PC-3 (cell line): ENCODE results near the gene DICER1. TPM values are rescaled to one million over a fixed set of nuclear protein-coding genes. Genes with fewer than 3 reads are reported as not detected.

ENCODE experiments used
- ATAC-seq: fragments of 200-7000 bp; cut with Tn5 transposase; 2 replicates; pipeline ENCODE4 v1.9.1; 2020; ENCODE audit warnings: mild to moderate bottlenecking, moderate library complexity
- BruUV-seq: library from RNA; stranded (reverse); fragments of 400-500 nt; replicated peaks from 2 replicates; lab custom pipeline; 2021; lab: Mats Ljungman, UMichigan
- CTCF ChIA-PET: fragments of 300-600 bp; sonication (Branson Sonifier 250); formaldehyde crosslinking; loops from one replicate; lab custom pipeline; 2022; ENCODE audit warnings: antibody characterized with exemption; lab: Charles Lee
- POLR2A ChIA-PET: fragments of 300-600 bp; sonication (Branson Sonifier 250); formaldehyde crosslinking; loops from one replicate; lab custom pipeline; 2022; ENCODE audit warnings: antibody characterized with exemption; ENCODE audit not compliant: unreplicated experiment; lab: Charles Lee
- DNase-seq: peaks from one replicate; pipeline ENCODE4 v3.0.0-alpha.2; 2015
- H2AFZ ChIP-seq: fragments of 300-600 bp; sonication (generic); 2 replicates; pipeline ENCODE4 v1.6.0; 2016; ENCODE audit warnings: antibody characterized with exemption, low read length
- H3F3A ChIP-seq: fragments of 300-600 bp; sonication (generic); one replicate; pipeline ENCODE4 v1.6.0; 2017; ENCODE audit warnings: antibody characterized with exemption, low read length, control low read depth, mild to moderate bottlenecking; ENCODE audit not compliant: unreplicated experiment
- H3K27ac ChIP-seq: fragments of 300-600 bp; sonication (generic); 2 replicates; pipeline ENCODE4 v1.5.1; 2016; ENCODE audit warnings: mild to moderate bottlenecking, low read length
- H3K27me3 ChIP-seq: fragments of 300-600 bp; sonication (generic); 2 replicates; pipeline ENCODE4 v1.6.1; 2016; ENCODE audit warnings: low read length, mixed read lengths
- H3K36me3 ChIP-seq: fragments of 300-600 bp; sonication (generic); 2 replicates; pipeline ENCODE4 v1.6.1; 2016; ENCODE audit warnings: low read depth, mixed run types, low read length, mixed read lengths
- H3K4me1 ChIP-seq: fragments of 300-600 bp; sonication (generic); 2 replicates; pipeline ENCODE4 v1.5.1; 2016; ENCODE audit warnings: low read length; ENCODE audit not compliant: insufficient read depth
- H3K4me2 ChIP-seq: fragments of 300-600 bp; sonication (generic); 2 replicates; pipeline ENCODE4 v1.6.0; 2016; ENCODE audit warnings: low read length
- H3K4me3 ChIP-seq: fragments of 300-600 bp; sonication (generic); 2 replicates; pipeline ENCODE4 v1.5.1; 2016; ENCODE audit warnings: mild to moderate bottlenecking, low read length, mixed read lengths
- H3K79me2 ChIP-seq: fragments of 300-600 bp; sonication (generic); 2 replicates; pipeline ENCODE4 v1.6.1; 2017; ENCODE audit warnings: low read length, mixed read lengths
- H3K9ac ChIP-seq: fragments of 300-600 bp; sonication (generic); 2 replicates; pipeline ENCODE4 v1.6.0; 2016; ENCODE audit warnings: mild to moderate bottlenecking, low read length
- H3K9me2 ChIP-seq: fragments of 300-600 bp; sonication (generic); replicated peaks from 2 replicates; pipeline ENCODE4 v1.6.1; 2016; ENCODE audit warnings: mixed run types, low read length, mixed read lengths
- H3K9me3 ChIP-seq: fragments of 300-600 bp; sonication (generic); 2 replicates; pipeline ENCODE4 v1.6.1; 2016; ENCODE audit warnings: low read length, mixed read lengths
- H4K20me1 ChIP-seq: fragments of 300-600 bp; sonication (generic); 2 replicates; pipeline ENCODE4 v1.6.1; 2016; ENCODE audit warnings: low read length, mixed read lengths
- CTCF ChIP-seq: fragments of 300-600 bp; sonication (generic); conservative IDR thresholded peaks from 2 replicates; pipeline ENCODE4 v1.5.1; 2017; ENCODE audit warnings: antibody characterized with exemption, low read depth, mild to moderate bottlenecking, low read length
- EZH2 ChIP-seq: fragments of 300-600 bp; sonication (generic); IDR thresholded peaks from one replicate; pipeline ENCODE4 v1.6.1; 2017; ENCODE audit warnings: antibody characterized with exemption, mild to moderate bottlenecking, low read length; ENCODE audit not compliant: unreplicated experiment
- EZH2phosphoT487 ChIP-seq: fragments of 300-600 bp; sonication (generic); IDR thresholded peaks from 2 replicates; pipeline ENCODE4 v1.6.1; 2018; ENCODE audit warnings: mild to moderate bottlenecking, antibody characterized with exemption, low read length, borderline replicate concordance
- intact Hi-C: fragments of 100-400 bp; cut with micrococcal nuclease; formaldehyde crosslinking; loops from 2 replicates; pipeline ENCODE4 v1.9.0; 2023
- total RNA-seq: library from RNA; depleted of rRNA; stranded (reverse); fragments of >200 nt; gene quantifications from 2 replicates; pipeline ENCODE4 v1.2.3, GENCODE V29; 2014

Gene DICER1
- total RNA-seq, 1 experiment from 2014 or later, result 29.9 TPM

GRCh38 chr14:95132760-95133159 lies 24.6 kb downstream of the DICER1 start:
- H2AFZ ChIP-seq, result no peak overlapping the region
- no peak overlapping the region for H3K9ac ChIP-seq
- no peak for TF ChIP-seq EZH2
- TF ChIP-seq CTCF, result no peak
- TF ChIP-seq EZH2phosphoT487, result no peak
- BruUV-seq, result no TSS peak
- peaks cover 1% of the 10 kb centered on the region; the same call in 1 of the 2 replicates for H3K4me1 ChIP-seq
- H3K9me3 ChIP-seq, result no peaks in the 10 kb centered on the region
- peaks cover 41% of the 10 kb centered on the region for H3K79me2 ChIP-seq
- ATAC-seq, result peak; percentile 22; the same call in 1 of the 2 replicates
- intact Hi-C loops, result no loop called here
- no peak overlapping the region for H3K4me3 ChIP-seq
- H3F3A ChIP-seq, result no peaks in the 10 kb centered on the region
- no peak for DNase-seq
- POLR2A ChIA-PET, result no interaction called here
- 0 out of 2 replicates have a peak, but pooled peaks cover 10% of the 10 kb centered on the region for H4K20me1 ChIP-seq
- H3K27me3 ChIP-seq, result no peaks in the 10 kb centered on the region
- CTCF ChIA-PET, result no interaction called here
- no peak overlapping the region for H3K4me2 ChIP-seq
- no peaks in the 10 kb centered on the region for H3K9me2 ChIP-seq
- no peak overlapping the region for H3K27ac ChIP-seq
- peaks cover 18% of the 10 kb centered on the region for H3K36me3 ChIP-seq

- Histone ChIP-seq H3K79me2 (peaks cover 20% of the 10 kb centered on the region), H3K4me1 (no peaks in the 10 kb centered on the region; the same call in 1 of the 2 replicates), H3K4me3 (no peak overlapping the region), H3K4me2 (no peak overlapping the region), H2AFZ (no peak overlapping the region), H3K9me3 (no peaks in the 10 kb centered on the region), H3K9me2 (no peaks in the 10 kb centered on the region), H4K20me1 (0 out of 2 replicates have a peak, but pooled peaks cover 6% of the 10 kb centered on the region), H3K36me3 (peaks cover 22% of the 10 kb centered on the region), H3K27ac (no peak overlapping the region), H3K9ac (no peak overlapping the region), H3K27me3 (no peaks in the 10 kb centered on the region), H3F3A (no peaks in the 10 kb centered on the region)
- CTCF ChIA-PET, result no interaction called here
- BruUV-seq, result no TSS peak
- TF ChIP-seq EZH2phosphoT487, result no peak
- TF ChIP-seq EZH2, result no peak
- TF ChIP-seq CTCF, result no peak
- DNase-seq, result no peak
- intact Hi-C loops, result no loop called here
- POLR2A ChIA-PET, result no interaction called here
- no peak for ATAC-seq
Measured at GRCh38 chr14:95130549-95130948, 26.8 kb downstream of the DICER1 start.

GRCh38 chr14:95128140-95128539 lies 29.2 kb downstream of the DICER1 start:
- no peaks in the 10 kb centered on the region for H3F3A ChIP-seq
- no peaks in the 10 kb centered on the region; the same call in 1 of the 2 replicates for H3K4me1 ChIP-seq
- H3K27me3 ChIP-seq, result no peaks in the 10 kb centered on the region
- 0 out of 2 replicates have a peak, but pooled peaks cover under 1% of the 10 kb centered on the region for H3K79me2 ChIP-seq
- ATAC-seq (no peak), DNase-seq (no peak)
- H3K36me3 ChIP-seq, result peaks cover 40% of the 10 kb centered on the region
- no peaks in the 10 kb centered on the region for H4K20me1 ChIP-seq
- no peaks in the 10 kb centered on the region for H3K9me3 ChIP-seq
- H3K4me3 ChIP-seq, result no peak overlapping the region
- H3K4me2 ChIP-seq, result no peak overlapping the region
- no peak overlapping the region for H3K27ac ChIP-seq
- H3K9me2 ChIP-seq, result no peaks in the 10 kb centered on the region
- BruUV-seq, result no TSS peak
- ChIA-PET CTCF (no interaction called here), POLR2A (no interaction called here)
- intact Hi-C loops, result no loop called here
- TF ChIP-seq EZH2, result no peak
- no peak for TF ChIP-seq EZH2phosphoT487
- TF ChIP-seq CTCF, result no peak
- H2AFZ ChIP-seq, result no peak overlapping the region
- H3K9ac ChIP-seq, result no peak overlapping the region
